A673 (cell line): ENCODE measurements around the gene GMEB2. TPM values are rescaled to one million over a fixed set of nuclear protein-coding genes. Genes with fewer than 3 reads are reported as not detected.

ENCODE experiments used
- BruUV-seq: library from RNA; stranded (reverse); fragments of 400-500 nt; replicated peaks from 2 replicates; lab custom pipeline; 2021; lab: Mats Ljungman, UMichigan
- CTCF ChIA-PET: fragments of 300-600 bp; sonication (Branson Sonifier 250); formaldehyde crosslinking; loops from one replicate; lab custom pipeline; 2022; ENCODE audit warnings: antibody characterized with exemption; lab: Charles Lee
- POLR2A ChIA-PET: fragments of 300-600 bp; sonication (Branson Sonifier 250); formaldehyde crosslinking; loops from one replicate; lab custom pipeline; 2022; ENCODE audit warnings: antibody characterized with exemption; ENCODE audit not compliant: low non-redundant PET; lab: Charles Lee
- DNase-seq: peaks from one replicate; pipeline ENCODE4 v3.0.0-alpha.2; 2015; ENCODE audit warnings: low spot score
- H3K27ac ChIP-seq: fragments of 200-600 bp; sonication (generic); 2 replicates; pipeline ENCODE4 v1.5.1; 2016; ENCODE audit warnings: mixed run types, low read depth, mild to moderate bottlenecking, mixed read lengths, antibody characterized with exemption, low read length; ENCODE audit not compliant: poor library complexity, severe bottlenecking
- H3K27me3 ChIP-seq: fragments of 200-600 bp; sonication (generic); replicated peaks from 2 replicates; pipeline ENCODE4 v1.6.1; 2017; ENCODE audit warnings: mixed run types, low read depth, mild to moderate bottlenecking, mixed read lengths, antibody characterized with exemption, low read length; ENCODE audit not compliant: insufficient read depth, poor library complexity
- H3K36me3 ChIP-seq: fragments of 200-600 bp; sonication (generic); 2 replicates; pipeline ENCODE4 v1.6.1; 2016; ENCODE audit warnings: mixed run types, mild to moderate bottlenecking, mixed read lengths, antibody characterized with exemption, low read length; ENCODE audit not compliant: insufficient read depth, poor library complexity, severe bottlenecking
- H3K4me1 ChIP-seq: fragments of 200-600 bp; sonication (generic); 2 replicates; pipeline ENCODE4 v1.6.1; 2017; ENCODE audit warnings: mixed run types, mild to moderate bottlenecking, mixed read lengths, antibody characterized with exemption, low read length; ENCODE audit not compliant: insufficient read depth, poor library complexity, severe bottlenecking
- H3K4me3 ChIP-seq: fragments of 200-600 bp; sonication (generic); 2 replicates; pipeline ENCODE4 v1.5.1; 2016; ENCODE audit warnings: low read depth, mixed run types, mild to moderate bottlenecking, mixed read lengths, low read length; ENCODE audit not compliant: poor library complexity, severe bottlenecking
- H3K9me3 ChIP-seq: fragments of 200-600 bp; sonication (generic); 2 replicates; pipeline ENCODE4 v1.6.1; 2016; ENCODE audit warnings: mixed run types, low read depth, mild to moderate bottlenecking, mixed read lengths, antibody characterized with exemption, low read length; ENCODE audit not compliant: poor library complexity, severe bottlenecking
- CTCF ChIP-seq: fragments of 300-800, 200-600 bp; sonication (generic); conservative IDR thresholded peaks from 2 replicates; pipeline ENCODE4 v1.5.1; 2017; ENCODE audit warnings: low read depth, mild to moderate bottlenecking, antibody characterized with exemption, low read length, moderate library complexity, mixed read lengths
- EZH2 ChIP-seq: fragments of 200-600 bp; sonication (generic); IDR thresholded peaks from 2 replicates; pipeline ENCODE4 v1.6.1; 2017; ENCODE audit warnings: borderline replicate concordance, low read depth, mild to moderate bottlenecking, mixed read lengths, antibody characterized with exemption, low read length; ENCODE audit not compliant: poor library complexity, severe bottlenecking
- intact Hi-C: fragments of 100-400 bp; cut with micrococcal nuclease; formaldehyde crosslinking; loops from one replicate; pipeline ENCODE4 v1.10.0; 2022; ENCODE audit not compliant: unreplicated experiment
- total RNA-seq: library from RNA; stranded (reverse); gene quantifications from 2 replicates; pipeline ENCODE4 v1.2.3, GENCODE V29; 2021

GMEB2 gene
- total RNA-seq, 1 experiment from 2014 or later: 12.8 TPM

- Histone ChIP-seq H3K4me1 (peaks cover 14% of the 10 kb centered on the region), H3K27me3 (no peaks in the 10 kb centered on the region), H3K27ac (no peak overlapping the region), H3K36me3 (no peaks in the 10 kb centered on the region), H3K9me3 (no peaks in the 10 kb centered on the region), H3K4me3 (no peak overlapping the region)
- TF ChIP-seq CTCF (no peak), EZH2 (no peak)
- POLR2A ChIA-PET: no interaction called here
- CTCF ChIA-PET: no interaction called here
- intact Hi-C loops: no loop called here
- no peak for DNase-seq
- BruUV-seq: no TSS peak
These were observed 22.1 kb upstream of the GMEB2 start for GRCh38 chr20:63648895-63649589.

DNA sequence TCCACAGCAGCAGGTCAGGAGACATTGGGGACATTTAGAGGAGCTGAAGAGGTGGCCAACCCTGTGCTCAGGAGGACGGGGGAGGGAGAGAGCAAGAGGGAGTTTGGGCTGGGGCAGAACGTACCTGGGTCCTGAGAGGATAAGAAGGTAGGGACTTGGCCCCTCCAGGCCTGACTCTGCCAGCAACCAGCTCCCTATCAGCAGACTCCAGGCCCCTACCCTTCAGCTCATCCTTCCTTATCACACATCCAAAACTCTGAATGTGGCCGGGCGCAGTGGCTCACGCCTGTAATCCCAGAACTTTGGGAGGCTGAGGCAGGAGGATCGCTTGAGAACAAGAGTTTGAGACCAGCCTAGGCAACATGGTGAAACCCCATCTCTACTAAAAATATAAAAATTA lies 21.3 kb upstream of the GMEB2 start:
- no peak overlapping the region for H3K4me3 ChIP-seq
- no peak for DNase-seq
- CTCF ChIA-PET: no interaction called here
- peaks cover 10% of the 10 kb centered on the region for H3K4me1 ChIP-seq
- no peak overlapping the region for H3K27ac ChIP-seq
- POLR2A ChIA-PET: no interaction called here
- no peaks in the 10 kb centered on the region for H3K36me3 ChIP-seq
- H3K9me3 ChIP-seq: no peaks in the 10 kb centered on the region
- TF ChIP-seq CTCF (no peak), EZH2 (no peak)
- no TSS peak for BruUV-seq
- intact Hi-C loops: no loop called here
- no peaks in the 10 kb centered on the region for H3K27me3 ChIP-seq

GRCh38 chr20:63645218-63645617 lies 18.3 kb upstream of the GMEB2 start:
- TF ChIP-seq EZH2: no peak
- no peak for TF ChIP-seq CTCF
- POLR2A ChIA-PET: no interaction called here
- DNase-seq: no peak
- no peak overlapping the region for H3K27ac ChIP-seq
- CTCF ChIA-PET: no interaction called here
- H3K36me3 ChIP-seq: peaks cover 3% of the 10 kb centered on the region
- BruUV-seq: no TSS peak
- H3K4me1 ChIP-seq: peaks cover 9% of the 10 kb centered on the region
- no peak overlapping the region for H3K4me3 ChIP-seq
- intact Hi-C loops: no loop called here
- no peaks in the 10 kb centered on the region for H3K27me3 ChIP-seq
- H3K9me3 ChIP-seq: no peaks in the 10 kb centered on the region
